Upper lobe of left lung (tissue), 4 donors: ENCODE measurements around the gene DLG5.

Source experiments
- CTCF ChIP-seq, 6 experiments: fragments of 450-650 bp in 4 of 6; fragments of 200-600 bp in 2 of 6; sonication (generic) in 2 of 6; IDR thresholded peaks; one replicate each; pipeline ENCODE4 v1.5.1; 2016 to 2019; ENCODE audit warnings: antibody characterized with exemption in 6 of 6
- EP300 ChIP-seq, 4 donors: sonication (generic); formaldehyde crosslinking; IDR thresholded peaks; one replicate each; pipeline ENCODE4 v1.5.1; 2017; ENCODE audit warnings: antibody characterized with exemption in 4 of 4, control low read depth in 2 of 4
- POLR2A ChIP-seq, 4 donors: fragments of 450-650 bp; IDR thresholded peaks; one replicate each; pipeline ENCODE4 v1.5.1; 2016 to 2017; ENCODE audit warnings: antibody characterized with exemption in 4 of 4, mild to moderate bottlenecking in 2 of 4
- POLR2AphosphoS5 ChIP-seq, 2 donors: sonication (generic); formaldehyde crosslinking; IDR thresholded peaks; one replicate each; pipeline ENCODE4 v1.5.1; 2017; ENCODE audit warnings: antibody characterized with exemption in 2 of 2

- TF ChIP-seq CTCF (IDR thresholded peaks at IDR 0.05) (no peak), POLR2A (IDR thresholded peaks at IDR 0.05) (no peak), POLR2AphosphoS5 (IDR thresholded peaks at IDR 0.05) (no peak), EP300 (IDR thresholded peaks at IDR 0.05) (no peak)
Measured at GRCh38 chr10:77844177-77844576, 82.4 kb downstream of the DLG5 start.
